GM18526 (cell line): ENCODE data around the gene ZNF730.
A peak's percentile ranks its signal among the peaks of the same experiment; 100 is the strongest.

Experiments used
- POLR2A ChIP-seq: IDR thresholded peaks from 3 replicates; pipeline ENCODE4 v1.6.1; 2011; ENCODE audit not compliant: insufficient read length; ENCODE audit errors: extremely low read depth

ZNF730 gene

GRCh38 chr19:23116802-23117571, at the start of gene ZNF730:
Gene ZNF730 (plus strand): TSS chr19:23117025. CDS start chr19:23117174, 149 bp downstream.
- TF ChIP-seq POLR2A: peak; percentile 60

GRCh38 chr19:23070353-23071146, 46.3 kb upstream of the ZNF730 start:
- no peak for TF ChIP-seq POLR2A

- no peak for TF ChIP-seq POLR2A
Observed at GRCh38 chr19:23071147-23071511, 45.7 kb upstream of the ZNF730 start.

- TF ChIP-seq POLR2A: peak; percentile 56
Observed at GRCh38 chr19:23075031-23075733, 41.6 kb upstream of the ZNF730 start.

GRCh38 chr19:23093832-23094231, 23.0 kb upstream of the ZNF730 start:
- TF ChIP-seq POLR2A: no peak

GRCh38 chr19:23095418-23095817, 21.4 kb upstream of the ZNF730 start:
- TF ChIP-seq POLR2A: no peak

- TF ChIP-seq POLR2A: no peak
Observed at GRCh38 chr19:23098286-23098685, 18.5 kb upstream of the ZNF730 start.

GRCh38 chr19:23098988-23099387, 17.8 kb upstream of the ZNF730 start:
- TF ChIP-seq POLR2A: no peak

GRCh38 chr19:23099966-23100365, 16.9 kb upstream of the ZNF730 start:
- no peak for TF ChIP-seq POLR2A

- no peak for TF ChIP-seq POLR2A
Observed at GRCh38 chr19:23101241-23101640, 15.6 kb upstream of the ZNF730 start.

GRCh38 chr19:23118400-23118799, 1.6 kb downstream of the ZNF730 start:
- TF ChIP-seq POLR2A: no peak

- no peak for TF ChIP-seq POLR2A
Observed at GRCh38 chr19:23145617-23146415, 29.0 kb downstream of the ZNF730 start.

- no peak for TF ChIP-seq POLR2A
Observed at GRCh38 chr19:23160766-23161165, 43.9 kb downstream of the ZNF730 start.

- TF ChIP-seq POLR2A: no peak
Observed at GRCh38 chr19:23183251-23183650, 66.4 kb downstream of the ZNF730 start.

- no peak for TF ChIP-seq POLR2A
Observed at GRCh38 chr19:23190341-23190740, 73.5 kb downstream of the ZNF730 start.
